H1 (cell line): ENCODE results near the gene GPR34. TPM values are rescaled to one million over a fixed set of nuclear protein-coding genes. Genes with fewer than 3 reads are reported as not detected.

ENCODE experiments used
- CTCF ChIA-PET: fragments of 300-600 bp; sonication (Branson Sonifier 250); formaldehyde crosslinking; loops from one replicate; lab custom pipeline; 2021; ENCODE audit not compliant: partially characterized antibody; lab: Charles Lee
- POLR2A ChIA-PET: fragments of 300-600 bp; sonication (Branson Sonifier 250); formaldehyde crosslinking; loops from one replicate; lab custom pipeline; 2021; ENCODE audit warnings: inconsistent platforms; ENCODE audit not compliant: partially characterized antibody; lab: Charles Lee
- DNase-seq, 2 experiments: peaks; one replicate each; pipeline versions ENCODE4 v3.0.0 to v3.0.0-alpha.2; 2010 to 2022; ENCODE audit warnings: low spot score in 2 of 2, low read depth in 1 of 2, mixed read lengths in 1 of 2
- FAIRE-seq: peaks from 2 replicates; lab custom pipeline; 2011; peaks lifted over from hg19 to GRCh38; lab: Jason Lieb, UNC
- H2AFZ ChIP-seq: 2 replicates; pipeline ENCODE4 v1.8.1; 2012; ENCODE audit warnings: low read length, inconsistent platforms
- H2AK5ac ChIP-seq: 2 replicates; pipeline ENCODE4 v1.6.1; 2013; ENCODE audit warnings: low read depth, low read length
- H2BK120ac ChIP-seq: replicated peaks from 2 replicates; pipeline ENCODE3; 2013; ENCODE audit warnings: low read depth, low read length, inconsistent platforms
- H2BK12ac ChIP-seq: 2 replicates; pipeline ENCODE4 v1.6.1; 2013; ENCODE audit warnings: low read depth, low read length
- H2BK15ac ChIP-seq: 2 replicates; pipeline ENCODE4 v1.6.1; 2013; ENCODE audit warnings: low read length
- H2BK20ac ChIP-seq: 2 replicates; pipeline ENCODE4 v1.6.1; 2013; ENCODE audit warnings: low read length
- H2BK5ac ChIP-seq: 2 replicates; pipeline ENCODE4 v1.6.1; 2013; ENCODE audit warnings: low read depth, low read length
- H3K14ac ChIP-seq: 2 replicates; pipeline ENCODE4 v1.6.1; 2013; ENCODE audit warnings: inconsistent platforms; ENCODE audit not compliant: insufficient read length
- H3K18ac ChIP-seq: 2 replicates; pipeline ENCODE4 v1.6.1; 2013; ENCODE audit warnings: low read length; ENCODE audit errors: extremely low read depth
- H3K23ac ChIP-seq: 2 replicates; pipeline ENCODE4 v1.6.1; 2013; ENCODE audit warnings: inconsistent platforms; ENCODE audit not compliant: insufficient read length
- H3K23me2 ChIP-seq: 2 replicates; pipeline ENCODE4 v1.6.1; 2013; ENCODE audit warnings: low read depth, low read length
- H3K27ac ChIP-seq: 2 replicates; pipeline ENCODE4 v1.6.1; 2011; ENCODE audit warnings: low read depth, low read length, inconsistent platforms
- H3K27me3 ChIP-seq, 4 experiments: replicated peaks in 1 of 4; 1 replicate in 1 of 4; 2 replicates in 3 of 4; pipeline versions ENCODE4 v1.6.1 to v1.8.1; 2011 to 2013; ENCODE audit warnings: low read length in 3 of 4, mild to moderate bottlenecking in 3 of 4, inconsistent platforms in 2 of 4, mixed read lengths in 2 of 4, moderate library complexity in 1 of 4; ENCODE audit not compliant: control insufficient read depth in 3 of 4, insufficient read depth in 3 of 4; ENCODE audit errors: extremely low read depth in 1 of 4
- H3K36me3 ChIP-seq, 4 experiments: 2 replicates each; pipeline versions ENCODE4 v1.6.1 to v1.8.1; 2011 to 2013; ENCODE audit warnings: mild to moderate bottlenecking in 4 of 4, low read length in 3 of 4, moderate library complexity in 2 of 4, control low read depth in 1 of 4, inconsistent platforms in 1 of 4; ENCODE audit not compliant: insufficient read depth in 4 of 4, control insufficient read depth in 2 of 4
- H3K4ac ChIP-seq: replicated peaks from 2 replicates; pipeline ENCODE3; 2013; ENCODE audit warnings: low read length, low read depth, mixed read lengths, inconsistent platforms; ENCODE audit not compliant: insufficient read length
- H3K4me1 ChIP-seq, 4 experiments: replicated peaks in 1 of 4; 1 replicate in 1 of 4; 2 replicates in 3 of 4; pipeline versions ENCODE4 v1.6.1 to v1.8.1; 2011 to 2013; ENCODE audit warnings: low read length in 3 of 4, inconsistent platforms in 2 of 4, mixed read lengths in 1 of 4; ENCODE audit not compliant: insufficient read depth in 4 of 4, control insufficient read depth in 3 of 4
- H3K4me2 ChIP-seq, 2 experiments: 2 replicates each; pipeline versions ENCODE4 v1.6.1 to v1.8.1; 2011 to 2013; ENCODE audit warnings: low read depth in 2 of 2, low read length in 2 of 2, control low read depth in 1 of 2, inconsistent platforms in 1 of 2, mild to moderate bottlenecking in 1 of 2; ENCODE audit not compliant: insufficient read depth in 1 of 2
- H3K4me3 ChIP-seq, 4 experiments: fragments of 200-600, 300-600 bp in 1 of 4; sonication (generic), shearing (Covaris generic), sonication (Bioruptor Twin) in 1 of 4; 2 replicates each; pipeline versions ENCODE4 v1.5.1 to v1.8.1; 2011 to 2016; ENCODE audit warnings: low read length in 4 of 4, low read depth in 3 of 4, control low read depth in 2 of 4, inconsistent platforms in 2 of 4, mild to moderate bottlenecking in 2 of 4, mixed read lengths in 1 of 4, moderate library complexity in 1 of 4; ENCODE audit not compliant: insufficient read depth in 2 of 4; ENCODE audit errors: extremely low read depth in 1 of 4
- H3K56ac ChIP-seq: replicated peaks from 2 replicates; pipeline ENCODE3; 2013; ENCODE audit warnings: low read depth, mild to moderate bottlenecking, mixed read lengths, low read length, inconsistent platforms; ENCODE audit not compliant: insufficient read length
- H3K79me1 ChIP-seq: 2 replicates; pipeline ENCODE4 v1.6.1; 2013; ENCODE audit warnings: low read depth, low read length, control low read depth
- H3K79me2 ChIP-seq, 2 experiments: 2 replicates each; pipeline versions ENCODE4 v1.6.1 to v1.8.1; 2012 to 2013; ENCODE audit warnings: low read length in 2 of 2, mild to moderate bottlenecking in 2 of 2, inconsistent platforms in 1 of 2; ENCODE audit not compliant: insufficient read depth in 2 of 2, control insufficient read depth in 1 of 2
- H3K9ac ChIP-seq, 4 experiments: replicated peaks in 1 of 4; 1 replicate in 1 of 4; 2 replicates in 3 of 4; pipeline versions ENCODE4 v1.6.1 to v1.8.1; 2011 to 2013; ENCODE audit warnings: low read depth in 3 of 4, low read length in 3 of 4, control low read depth in 2 of 4, mild to moderate bottlenecking in 2 of 4, moderate library complexity in 2 of 4, inconsistent platforms in 1 of 4; ENCODE audit errors: extremely low read depth in 1 of 4
- H3K9me3 ChIP-seq, 2 experiments: 2 replicates each; pipeline versions ENCODE4 v1.6.1 to v1.8.1; 2012 to 2013; ENCODE audit warnings: mild to moderate bottlenecking in 2 of 2, moderate library complexity in 2 of 2, control low read depth in 1 of 2, inconsistent platforms in 1 of 2, low read depth in 1 of 2, low read length in 1 of 2, mixed read lengths in 1 of 2; ENCODE audit not compliant: insufficient read depth in 2 of 2
- H4K20me1 ChIP-seq, 2 experiments: replicated peaks in 1 of 2; 2 replicates each; pipeline versions ENCODE3 to v1.8.1; 2011 to 2013; ENCODE audit warnings: inconsistent platforms in 2 of 2, low read length in 2 of 2, mild to moderate bottlenecking in 1 of 2; ENCODE audit not compliant: insufficient read depth in 2 of 2, control insufficient read depth in 1 of 2
- H4K5ac ChIP-seq: 2 replicates; pipeline ENCODE4 v1.6.1; 2013; ENCODE audit warnings: low read length, low read depth, mixed read lengths, inconsistent platforms; ENCODE audit not compliant: insufficient read length
- H4K8ac ChIP-seq: 2 replicates; pipeline ENCODE4 v1.8.0; 2013; ENCODE audit warnings: mild to moderate bottlenecking, moderate library complexity, low read length, inconsistent platforms; ENCODE audit not compliant: insufficient read depth; ENCODE audit errors: extremely low read depth
- H4K91ac ChIP-seq: replicated peaks from 2 replicates; pipeline ENCODE3; 2013; ENCODE audit warnings: low read length, mixed read lengths, inconsistent platforms; ENCODE audit not compliant: insufficient read length
- ATF3 ChIP-seq: IDR thresholded peaks from 2 replicates; pipeline ENCODE4 v1.6.1; 2011; ENCODE audit warnings: low read depth, mild to moderate bottlenecking, low read length; ENCODE audit not compliant: insufficient read depth
- CBX8 ChIP-seq: fragments of 300-800, 300-1000 bp; sonication (generic); IDR thresholded peaks from 2 replicates; pipeline ENCODE4 v1.7.1; 2016; ENCODE audit warnings: low read depth, low read length, borderline replicate concordance
- KDM4A ChIP-seq: IDR thresholded peaks from one replicate; pipeline ENCODE4 v1.7.1; 2012; ENCODE audit warnings: low read depth, mild to moderate bottlenecking, moderate library complexity, low read length, inconsistent platforms; ENCODE audit not compliant: severe bottlenecking
- MAFK ChIP-seq: IDR thresholded peaks from 2 replicates; pipeline ENCODE4 v1.6.1; 2012; ENCODE audit warnings: low read depth, mild to moderate bottlenecking, improper control_type of control experiment, low read length
- NANOG ChIP-seq: IDR thresholded peaks from 2 replicates; pipeline ENCODE4 v1.6.1; 2011; ENCODE audit warnings: low read length, low read depth, mild to moderate bottlenecking, inconsistent platforms; ENCODE audit not compliant: insufficient read depth, poor library complexity, severe bottlenecking
- POU5F1 ChIP-seq: IDR thresholded peaks from 2 replicates; pipeline ENCODE4 v1.6.1; 2011; ENCODE audit warnings: low read depth, mild to moderate bottlenecking, low read length, moderate library complexity
- RNF2 ChIP-seq: fragments of 200-900, 300-1000 bp; sonication (generic); IDR thresholded peaks from 2 replicates; pipeline ENCODE4 v1.7.1; 2016; ENCODE audit warnings: borderline replicate concordance, low read depth, mild to moderate bottlenecking, antibody characterized with exemption, low read length; ENCODE audit not compliant: poor library complexity, severe bottlenecking; ENCODE audit errors: missing control alignments
- ZNF274 ChIP-seq: IDR thresholded peaks from 2 replicates; pipeline ENCODE4 v1.7.0; 2012; ENCODE audit warnings: low read length, borderline replicate concordance; ENCODE audit errors: extremely low read depth
- WGBS, 2 experiments: shearing (Covaris generic) in 1 of 2; methylation state at CpG; one replicate each; pipeline versions ENCODE4 v1.1.6 to v1.1.7; 2013 to 2015; ENCODE audit warnings: low lambda C conversion rate in 2 of 2, mixed read lengths in 2 of 2, inconsistent platforms in 1 of 2, low coverage in 1 of 2, missing lambda C conversion rate in 1 of 2; ENCODE audit not compliant: insufficient replicate concordance in 2 of 2, insufficient coverage in 1 of 2, insufficient read length in 1 of 2; ENCODE audit errors: extremely low coverage in 1 of 2, missing lambda C conversion rate in 1 of 2; 5-methylcytosine and 5-hydroxymethylcytosine counted together
- polyA plus RNA-seq, 7 experiments: library from polyadenylated mRNA; depleted of rRNA in 3 of 7; stranded (reverse) in 5 of 7; unstranded in 2 of 7; fragments of >200 nt in 5 of 7; fragments of 200-250 nt in 2 of 7; gene quantifications; 1 replicate in 5 of 7; 2 replicates in 1 of 7; 4 replicates in 1 of 7; pipeline versions ENCODE4 v1.2.1 to v1.2.3, GENCODE V29; 2011 to 2013; ENCODE audit warnings: missing spikeins in 2 of 7, mixed read lengths in 2 of 7
- total RNA-seq: library from RNA; stranded (reverse); fragmentation: NEBNext Ultra II Directional; extraction: Animal tissue kit (Norgen Biotek cat#: 25700); gene quantifications from 2 replicates; pipeline ENCODE4 v1.2.1, GENCODE V29; 2021

GPR34 gene
- total and polyA plus RNA-seq, 2 of the 8 experiments (the other 6 are each of a cell fraction or from before 2014, with no cell fraction given) = not detected

- Histone ChIP-seq H4K8ac (no peak overlapping the region), H3K4me3 (no peak overlapping the region), H2BK20ac (no peak overlapping the region), H3K9me3 (no peaks in the 10 kb centered on the region), H3K23ac (no peak overlapping the region), H4K5ac (no peak overlapping the region), H2BK120ac (no peak overlapping the region), H3K18ac (no peak overlapping the region), H3K4me2 (no peak overlapping the region), H3K27ac (no peak overlapping the region), H3K56ac (no peak overlapping the region), H2BK15ac (no peak overlapping the region), H3K9ac (no peak overlapping the region), H2BK5ac (no peak overlapping the region), H4K91ac (no peak overlapping the region), H3K23me2 (no peaks in the 10 kb centered on the region), H3K14ac (no peak overlapping the region), H3K4me1 (no peaks in the 10 kb centered on the region), H3K79me1 (no peaks in the 10 kb centered on the region), H3K27me3 (no peaks in the 10 kb centered on the region), H2AK5ac (no peak overlapping the region), H3K4ac (no peak overlapping the region), H4K20me1 (no peaks in the 10 kb centered on the region), H3K36me3 (peaks cover 0 to 8% (median 5%) of the 10 kb centered on the region in 4 experiments; a peak in 5 of 8 replicates), H2BK12ac (no peak overlapping the region), H3K79me2 (no peaks in the 10 kb centered on the region), H2AFZ (no peak overlapping the region)
- DNase-seq (no peak), FAIRE-seq (no peak)
- 100% methylated on average over 1 of the region's 2 CpGs; no CpG with 5 or more reads in 1 of the 2 experiments for WGBS, 2 experiments
- CTCF ChIA-PET = no interaction called here
- POLR2A ChIA-PET = no interaction called here
- TF ChIP-seq ZNF274 (no peak), RNF2 (no peak), KDM4A (no peak), MAFK (no peak), ATF3 (no peak), NANOG (no peak), POU5F1 (no peak), CBX8 (no peak)
Observed at GRCh38 chrX:41661366-41662095, 27.2 kb upstream of the GPR34 start.
